Upper lobe of right lung (tissue), 1 donor: ENCODE results near the gene PITRM1. TPM values are rescaled to one million over a fixed set of nuclear protein-coding genes. Genes with fewer than 3 reads are reported as not detected.

ENCODE experiments used
- ATAC-seq: fragments of 200-7000 bp; cut with Tn5 transposase; one replicate; pipeline ENCODE4 v1.9.1; 2020; ENCODE audit warnings: mild to moderate bottlenecking, moderate library complexity
- DNase-seq: peaks from one replicate; pipeline ENCODE4 v3.0.0-alpha.2; 2020
- H3K27ac ChIP-seq: fragments of 200-600 bp; one replicate; pipeline ENCODE4 v1.8.0; 2022
- H3K27me3 ChIP-seq: fragments of 200-600 bp; one replicate; pipeline ENCODE4 v1.8.0; 2022; ENCODE audit warnings: mild to moderate bottlenecking
- H3K36me3 ChIP-seq: fragments of 200-600 bp; one replicate; pipeline ENCODE4 v1.8.0; 2022
- H3K4me1 ChIP-seq: fragments of 200-600 bp; one replicate; pipeline ENCODE4 v1.8.0; 2022
- H3K4me3 ChIP-seq: fragments of 200-600 bp; one replicate; pipeline ENCODE4 v1.8.0; 2022; ENCODE audit warnings: mild to moderate bottlenecking
- H3K9me3 ChIP-seq: fragments of 200-600 bp; one replicate; pipeline ENCODE4 v1.8.0; 2022
- CTCF ChIP-seq: fragments of 200-600 bp; IDR thresholded peaks from one replicate; pipeline ENCODE4 v1.8.0; 2022; ENCODE audit warnings: antibody characterized with exemption
- intact Hi-C: fragments of 100-400 bp; cut with DNase I; formaldehyde crosslinking; loops from one replicate; pipeline ENCODE4 v1.11.0; 2022
- total RNA-seq: library from RNA; stranded (reverse); fragmentation: NEBNext Ultra II Directional; extraction: Animal tissue kit (Norgen Biotek cat#: 25700); gene quantifications from one replicate; pipeline ENCODE4 v1.2.1, GENCODE V29; 2021
- donor health status: DM: no; HTN: yes; CAD: no; lungs with severe emphysema.

Gene PITRM1
- total RNA-seq, 1 donor from 2014 or later = 65.0 TPM

DNA sequence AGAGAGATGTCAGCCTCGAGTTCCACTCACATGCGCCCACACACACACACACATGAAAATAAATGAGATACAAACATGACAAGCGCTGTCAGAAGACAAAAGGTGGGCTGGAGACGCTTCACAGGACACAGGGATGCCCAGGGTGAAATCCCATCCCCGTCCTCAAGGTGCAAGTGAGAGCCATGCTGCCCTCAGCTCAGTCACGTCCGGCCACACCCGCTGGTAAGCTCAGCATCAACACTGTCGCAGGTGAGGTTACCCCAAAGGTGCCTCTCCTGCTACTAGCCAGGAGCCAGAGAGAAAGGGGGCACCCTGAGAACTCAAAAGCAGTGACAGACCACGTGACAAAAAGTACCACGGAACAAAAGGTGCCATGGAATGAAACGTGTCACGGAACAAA is 22.2 kb downstream of the PITRM1 start:
- Histone ChIP-seq H3K27ac (no peak overlapping the region), H3K27me3 (no peaks in the 10 kb centered on the region), H3K36me3 (peaks cover 97% of the 10 kb centered on the region), H3K9me3 (no peaks in the 10 kb centered on the region), H3K4me3 (no peak overlapping the region), H3K4me1 (no peaks in the 10 kb centered on the region)
- TF ChIP-seq CTCF = no peak
- no peak for ATAC-seq
- peak; percentile 29 for DNase-seq
- intact Hi-C loops = no loop called here

GRCh38 chr10:3149918-3150317 is 22.7 kb downstream of the PITRM1 start:
- intact Hi-C loops = no loop called here
- Histone ChIP-seq H3K4me3 (no peak overlapping the region), H3K36me3 (peaks cover 97% of the 10 kb centered on the region), H3K27me3 (no peaks in the 10 kb centered on the region), H3K27ac (no peak overlapping the region), H3K9me3 (no peaks in the 10 kb centered on the region), H3K4me1 (no peaks in the 10 kb centered on the region)
- no peak for TF ChIP-seq CTCF
- DNase-seq (no peak), ATAC-seq (no peak)

DNA sequence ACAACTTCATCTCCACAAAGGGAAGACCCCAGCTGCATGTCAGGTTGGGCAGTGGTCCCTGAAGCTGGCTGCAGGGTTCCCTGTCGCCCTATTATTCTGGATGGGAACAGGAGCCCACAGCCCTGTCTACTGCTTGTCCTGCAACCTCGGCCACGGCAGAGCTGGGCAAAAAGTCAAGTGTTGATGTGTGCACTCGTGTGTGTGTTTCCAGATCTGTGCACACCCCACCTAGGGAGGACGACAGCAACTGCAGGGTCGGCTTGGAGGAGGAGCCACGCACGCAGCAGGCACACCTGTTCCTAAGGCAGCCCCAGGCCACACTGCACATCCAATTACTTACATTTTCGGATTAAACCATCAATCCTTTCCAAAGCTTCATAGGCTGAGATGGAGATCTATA is 23.6 kb downstream of the PITRM1 start:
- Histone ChIP-seq H3K9me3 (no peaks in the 10 kb centered on the region), H3K36me3 (peaks cover 97% of the 10 kb centered on the region), H3K4me3 (no peak overlapping the region), H3K4me1 (no peaks in the 10 kb centered on the region), H3K27ac (no peak overlapping the region), H3K27me3 (no peaks in the 10 kb centered on the region)
- intact Hi-C loops = no loop called here
- TF ChIP-seq CTCF = no peak
- DNase-seq = no peak
- no peak for ATAC-seq

DNA sequence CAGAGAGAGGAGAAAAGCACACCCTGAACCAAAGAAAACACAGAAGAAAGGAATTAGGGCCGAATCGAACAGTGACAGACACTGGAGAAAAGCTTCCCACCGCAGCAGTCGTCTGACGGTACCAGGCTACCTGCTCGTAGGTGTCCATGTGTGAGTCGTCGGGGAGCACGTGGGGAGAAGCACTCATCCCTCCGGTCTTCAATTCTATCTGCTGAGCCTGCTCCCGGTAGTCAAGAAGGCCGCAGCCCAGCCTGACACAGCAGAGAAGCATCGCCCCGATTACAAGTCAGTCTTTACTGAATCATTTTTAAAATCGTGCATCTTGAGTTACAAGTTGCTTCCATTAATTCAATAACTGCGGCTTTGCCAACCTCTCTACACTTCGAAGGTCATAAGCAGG is 24.5 kb downstream of the PITRM1 start:
- H3K36me3 ChIP-seq = peaks cover 97% of the 10 kb centered on the region
- intact Hi-C loops = no loop called here
- DNase-seq = no peak
- H3K27ac ChIP-seq = no peak overlapping the region
- no peak for TF ChIP-seq CTCF
- H3K4me1 ChIP-seq = no peaks in the 10 kb centered on the region
- no peaks in the 10 kb centered on the region for H3K27me3 ChIP-seq
- ATAC-seq = no peak
- H3K9me3 ChIP-seq = no peaks in the 10 kb centered on the region
- H3K4me3 ChIP-seq = no peak overlapping the region

GRCh38 chr10:3147117-3147820 is 25.3 kb downstream of the PITRM1 start:
- peaks cover 97% of the 10 kb centered on the region for H3K36me3 ChIP-seq
- DNase-seq (no peak), ATAC-seq (no peak)
- H3K4me1 ChIP-seq = no peaks in the 10 kb centered on the region
- TF ChIP-seq CTCF = no peak
- intact Hi-C loops = no loop called here
- H3K4me3 ChIP-seq = no peak overlapping the region
- H3K9me3 ChIP-seq = no peaks in the 10 kb centered on the region
- no peaks in the 10 kb centered on the region for H3K27me3 ChIP-seq
- H3K27ac ChIP-seq = no peak overlapping the region

DNA sequence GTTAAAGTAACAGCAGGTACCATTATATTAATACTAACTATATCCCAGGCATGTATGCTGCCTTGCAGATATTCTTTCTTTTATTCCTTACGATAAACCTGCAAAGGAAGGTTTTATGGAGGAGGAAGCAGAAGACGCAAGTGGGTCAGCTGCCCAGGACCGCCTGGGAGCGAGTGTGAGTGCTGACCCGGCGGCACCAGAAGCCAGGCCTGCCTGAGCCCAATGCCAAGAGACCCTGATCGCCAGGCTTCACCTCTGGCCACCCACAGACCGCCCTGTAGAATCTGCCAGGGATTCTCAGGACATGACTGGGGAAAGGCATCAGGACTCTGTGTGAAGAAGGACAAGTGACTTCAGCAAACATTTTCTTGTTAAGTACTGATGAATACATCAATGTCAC is 26.3 kb downstream of the PITRM1 start:
- H3K4me3 ChIP-seq = no peak overlapping the region
- no peak for TF ChIP-seq CTCF
- no peak overlapping the region for H3K27ac ChIP-seq
- no peaks in the 10 kb centered on the region for H3K27me3 ChIP-seq
- H3K4me1 ChIP-seq = no peaks in the 10 kb centered on the region
- intact Hi-C loops = no loop called here
- ATAC-seq (no peak), DNase-seq (no peak)
- peaks cover 97% of the 10 kb centered on the region for H3K36me3 ChIP-seq
- no peaks in the 10 kb centered on the region for H3K9me3 ChIP-seq
